ENCODE measurements around the gene ZBP1.

Gene ZBP1

DNA sequence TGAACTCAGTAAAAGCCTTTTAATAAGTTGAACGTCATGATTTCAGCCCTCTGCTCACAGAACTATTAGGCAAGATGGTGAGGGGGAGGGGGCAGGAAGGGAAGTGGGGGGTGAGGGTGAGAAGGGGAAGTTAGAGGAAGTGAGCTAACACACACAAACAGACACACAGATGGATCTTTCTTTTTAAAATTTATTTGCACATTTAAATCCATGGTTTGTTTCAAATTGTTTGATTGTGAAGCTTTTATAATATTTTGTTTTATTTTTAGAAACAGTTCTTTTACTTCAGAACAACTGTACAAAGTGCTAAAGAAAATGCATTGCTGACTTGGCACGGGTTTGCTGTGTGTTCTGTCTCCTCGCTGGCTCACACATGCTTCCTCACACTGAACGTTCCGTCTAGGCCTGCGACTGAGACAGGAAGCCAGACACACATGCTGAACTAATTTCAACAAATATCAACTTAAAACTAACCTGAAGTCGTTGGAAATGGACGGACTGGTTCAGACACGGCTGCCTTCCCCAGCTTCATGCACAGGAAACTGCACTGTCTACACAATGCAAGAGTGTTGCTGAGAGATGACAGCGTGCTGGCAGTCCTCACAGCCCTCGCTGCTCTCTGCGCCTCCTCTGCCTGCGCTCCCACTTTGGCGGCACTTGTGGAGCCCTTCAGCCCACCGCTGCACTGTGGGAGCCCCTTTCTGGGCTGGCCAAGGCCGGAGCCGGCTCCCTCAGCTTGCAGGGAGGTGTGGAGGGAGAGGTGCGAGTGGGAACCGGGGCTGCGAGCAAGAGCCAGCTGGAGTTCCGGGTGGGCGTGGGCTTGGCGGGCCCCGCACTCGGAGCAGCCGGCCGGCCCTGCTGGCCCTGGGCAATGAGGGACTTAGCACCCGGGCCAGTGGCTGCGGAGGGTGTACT is 8.1 kb upstream of the ZBP1 start:
- no peak for TF ChIP-seq FOXK2 (IDR thresholded peaks at IDR 0.05)
- no peak for TF ChIP-seq ELF4 (IDR thresholded peaks at IDR 0.05)
- no peak for TF ChIP-seq SP1 (IDR thresholded peaks at IDR 0.05)
- TF ChIP-seq NFRKB (IDR thresholded peaks at IDR 0.05): no peak
- TF ChIP-seq FOXM1 (IDR thresholded peaks at IDR 0.05; ENCODE audit: borderline replicate concordance): no peak
- TF ChIP-seq HDGF (IDR thresholded peaks at IDR 0.05; ENCODE audit: borderline replicate concordance): no peak
- TF ChIP-seq L3MBTL2 (conservative IDR thresholded peaks at IDR 0.05): no peak
- no peak for TF ChIP-seq FOXA1 (IDR thresholded peaks at IDR 0.05)
- TF ChIP-seq CTBP1 (IDR thresholded peaks at IDR 0.05; ENCODE audit: borderline replicate concordance): no peak
- TF ChIP-seq LEF1 (IDR thresholded peaks at IDR 0.05; ENCODE audit: borderline replicate concordance): no peak
- POLR2A ChIA-PET: no interaction called here
- DNase-seq (ENCODE audit: extremely low spot score): no peak
- CTCF ChIA-PET: no interaction called here

GRCh38 chr20:57627339-57627738 is 7.1 kb upstream of the ZBP1 start:
- ChIA-PET POLR2A (no interaction called here), CTCF (no interaction called here)
- no peak for DNase-seq (ENCODE audit: extremely low spot score)
- no peak for TF ChIP-seq LEF1 (IDR thresholded peaks at IDR 0.05; ENCODE audit: borderline replicate concordance)
- TF ChIP-seq ZNF384 (IDR thresholded peaks at IDR 0.05): no peak
- no peak for TF ChIP-seq ARNT (IDR thresholded peaks at IDR 0.05)
- TF ChIP-seq NFRKB (IDR thresholded peaks at IDR 0.05): no peak
- no peak for TF ChIP-seq FOXA1 (IDR thresholded peaks at IDR 0.05)
- TF ChIP-seq FOXK2 (IDR thresholded peaks at IDR 0.05): no peak
- TF ChIP-seq SP1 (IDR thresholded peaks at IDR 0.05): no peak
- TF ChIP-seq L3MBTL2 (conservative IDR thresholded peaks at IDR 0.05): no peak
- no peak for TF ChIP-seq HDGF (IDR thresholded peaks at IDR 0.05; ENCODE audit: borderline replicate concordance)
- no peak for TF ChIP-seq FOXM1 (IDR thresholded peaks at IDR 0.05; ENCODE audit: borderline replicate concordance)
- TF ChIP-seq TARDBP (IDR thresholded peaks at IDR 0.05): no peak
- TF ChIP-seq BHLHE40 (IDR thresholded peaks at IDR 0.05; ENCODE audit: borderline replicate concordance): no peak
- TF ChIP-seq, protein P1, sequence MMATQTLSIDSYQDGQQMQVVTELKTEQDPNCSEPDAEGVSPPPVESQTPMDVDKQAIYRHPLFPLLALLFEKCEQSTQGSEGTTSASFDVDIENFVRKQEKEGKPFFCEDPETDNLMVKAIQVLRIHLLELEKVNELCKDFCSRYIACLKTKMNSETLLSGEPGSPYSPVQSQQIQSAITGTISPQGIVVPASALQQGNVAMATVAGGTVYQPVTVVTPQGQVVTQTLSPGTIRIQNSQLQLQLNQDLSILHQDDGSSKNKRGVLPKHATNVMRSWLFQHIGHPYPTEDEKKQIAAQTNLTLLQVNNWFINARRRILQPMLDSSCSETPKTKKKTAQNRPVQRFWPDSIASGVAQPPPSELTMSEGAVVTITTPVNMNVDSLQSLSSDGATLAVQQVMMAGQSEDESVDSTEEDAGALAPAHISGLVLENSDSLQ (IDR thresholded peaks at IDR 0.05): no peak
- no peak for TF ChIP-seq CTBP1 (IDR thresholded peaks at IDR 0.05; ENCODE audit: borderline replicate concordance)

- ChIA-PET CTCF (no interaction called here), POLR2A (no interaction called here)
- no peak for TF ChIP-seq LEF1 (IDR thresholded peaks at IDR 0.05; ENCODE audit: borderline replicate concordance)
- no peak for TF ChIP-seq HDGF (IDR thresholded peaks at IDR 0.05; ENCODE audit: borderline replicate concordance)
- no peak for TF ChIP-seq CTBP1 (IDR thresholded peaks at IDR 0.05; ENCODE audit: borderline replicate concordance)
- TF ChIP-seq, protein P1 (IDR thresholded peaks at IDR 0.05): no peak
- TF ChIP-seq ZNF384 (IDR thresholded peaks at IDR 0.05): no peak
- no peak for TF ChIP-seq FOXA1 (IDR thresholded peaks at IDR 0.05)
- no peak for TF ChIP-seq ARNT (IDR thresholded peaks at IDR 0.05)
- no peak for TF ChIP-seq NFRKB (IDR thresholded peaks at IDR 0.05)
- no peak for TF ChIP-seq FOXM1 (IDR thresholded peaks at IDR 0.05; ENCODE audit: borderline replicate concordance)
- no peak for TF ChIP-seq TARDBP (IDR thresholded peaks at IDR 0.05)
- no peak for TF ChIP-seq SP1 (IDR thresholded peaks at IDR 0.05)
- no peak for TF ChIP-seq ELF4 (IDR thresholded peaks at IDR 0.05)
- DNase-seq (ENCODE audit: extremely low spot score): no peak
Measured at GRCh38 chr20:57625978-57626377, 5.8 kb upstream of the ZBP1 start.

DNA sequence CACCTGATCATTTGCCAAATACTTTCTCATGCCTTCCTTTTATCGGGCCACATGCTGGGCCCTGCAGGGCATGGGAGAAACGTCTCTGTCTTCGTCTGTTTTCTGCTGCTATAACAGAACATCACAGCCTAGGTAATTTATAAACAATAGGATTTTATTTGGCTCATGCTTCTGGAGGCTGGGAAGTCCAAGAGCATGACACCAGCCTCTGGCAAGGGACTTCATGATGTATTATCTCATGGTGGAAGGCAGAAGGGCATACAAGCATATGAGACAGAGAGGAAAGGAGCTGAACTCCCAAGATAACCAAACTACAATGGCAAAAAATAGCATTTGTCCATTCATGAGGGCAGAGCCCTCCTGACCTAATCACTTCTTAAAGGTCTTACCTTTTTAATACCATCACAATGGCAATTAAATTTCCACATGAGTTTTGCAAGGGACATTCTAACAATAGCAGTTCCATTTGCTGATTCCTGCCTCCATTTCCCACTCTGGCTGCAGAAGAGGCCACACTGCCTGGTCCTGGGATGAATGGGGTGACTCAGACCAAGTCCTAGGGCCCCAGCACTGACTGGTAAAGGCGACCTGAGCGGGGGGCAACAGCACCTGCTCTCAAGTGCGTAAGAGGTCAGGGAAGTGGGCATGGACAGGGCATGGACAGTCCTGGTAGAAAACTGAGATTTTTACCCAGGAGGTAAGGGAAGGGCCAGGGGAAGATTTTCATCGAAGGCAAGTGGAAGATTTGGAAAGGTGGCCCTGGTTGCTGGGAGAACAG is 5.1 kb upstream of the ZBP1 start:
- ChIA-PET CTCF (interaction anchor here (1.3 kb wide), 1 partner anchor 557 kb away, joined by 3 read pairs; no protein-coding TSS in a partner anchor), POLR2A (no interaction called here)
- DNase-seq (ENCODE audit: extremely low spot score): no peak
- TF ChIP-seq CTBP1 (IDR thresholded peaks at IDR 0.05; ENCODE audit: borderline replicate concordance) (no peak), NFRKB (IDR thresholded peaks at IDR 0.05) (no peak), HDGF (IDR thresholded peaks at IDR 0.05; ENCODE audit: borderline replicate concordance) (no peak), ARNT (IDR thresholded peaks at IDR 0.05) (no peak), ELF4 (IDR thresholded peaks at IDR 0.05) (no peak), SUZ12 (IDR thresholded peaks at IDR 0.05) (no peak), BHLHE40 (IDR thresholded peaks at IDR 0.05; ENCODE audit: borderline replicate concordance) (no peak), FOXK2 (IDR thresholded peaks at IDR 0.05) (no peak), TARDBP (IDR thresholded peaks at IDR 0.05) (no peak), LEF1 (IDR thresholded peaks at IDR 0.05; ENCODE audit: borderline replicate concordance) (no peak), SP1 (IDR thresholded peaks at IDR 0.05) (no peak), ZNF384 (IDR thresholded peaks at IDR 0.05) (no peak), FOXM1 (IDR thresholded peaks at IDR 0.05; ENCODE audit: borderline replicate concordance) (no peak), FOXA1 (IDR thresholded peaks at IDR 0.05) (no peak)

DNA sequence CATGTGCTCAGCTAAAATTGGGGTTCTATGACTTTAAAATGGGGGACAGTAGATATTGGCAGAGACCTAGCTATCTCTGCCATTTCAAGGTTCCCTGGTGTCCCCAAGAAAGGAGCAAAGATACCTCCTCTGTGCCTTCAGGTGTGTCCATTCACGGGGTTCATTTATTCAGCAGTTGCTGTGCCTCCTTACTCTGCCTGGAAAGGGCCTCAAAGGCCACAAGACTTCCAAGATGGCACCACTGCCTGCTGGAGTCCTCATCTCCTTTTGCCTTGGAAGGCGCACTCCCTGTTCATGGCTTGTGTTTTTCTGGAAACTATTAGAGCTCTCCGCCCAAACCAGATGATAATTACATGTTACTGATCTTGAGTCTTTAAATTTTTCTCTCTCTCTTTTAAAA is 3.9 kb upstream of the ZBP1 start:
- DNase-seq (ENCODE audit: extremely low spot score): no peak
- ChIA-PET CTCF (interaction anchor here (1.3 kb wide), 1 partner anchor 558 kb away, joined by 3 read pairs; no protein-coding TSS in a partner anchor), POLR2A (no interaction called here)
- TF ChIP-seq SUZ12 (IDR thresholded peaks at IDR 0.05) (no peak), ELF4 (IDR thresholded peaks at IDR 0.05) (no peak), HDGF (IDR thresholded peaks at IDR 0.05; ENCODE audit: borderline replicate concordance) (no peak), LEF1 (IDR thresholded peaks at IDR 0.05; ENCODE audit: borderline replicate concordance) (no peak), CTBP1 (IDR thresholded peaks at IDR 0.05; ENCODE audit: borderline replicate concordance) (no peak), SP1 (IDR thresholded peaks at IDR 0.05) (no peak), BHLHE40 (IDR thresholded peaks at IDR 0.05; ENCODE audit: borderline replicate concordance) (no peak), TARDBP (IDR thresholded peaks at IDR 0.05) (no peak), FOXM1 (IDR thresholded peaks at IDR 0.05; ENCODE audit: borderline replicate concordance) (no peak), NFRKB (IDR thresholded peaks at IDR 0.05) (no peak), FOXK2 (IDR thresholded peaks at IDR 0.05) (no peak), ARNT (IDR thresholded peaks at IDR 0.05) (no peak), ZNF384 (IDR thresholded peaks at IDR 0.05) (no peak), FOXA1 (IDR thresholded peaks at IDR 0.05) (no peak), L3MBTL2 (conservative IDR thresholded peaks at IDR 0.05) (no peak)
- TF ChIP-seq, protein P1 (IDR thresholded peaks at IDR 0.05): no peak

Data from HEK293T (cell line).